Endothelial cell of umbilical vein (primary cell): Measurements from ENCODE around the gene CHMP4A. TPM values are rescaled to one million over a fixed set of nuclear protein-coding genes. Genes with fewer than 3 reads are reported as not detected.

Experiments
- BruUV-seq: library from RNA; stranded (reverse); fragments of 400-500 nt; replicated peaks from 2 replicates; lab custom pipeline; 2021; lab: Mats Ljungman, UMichigan
- CTCF ChIA-PET: fragments of 300-600, 350-600 bp; sonication (Branson Sonifier 250); formaldehyde crosslinking; loops from one replicate; lab custom pipeline; 2021; ENCODE audit warnings: antibody characterized with exemption, inconsistent platforms; lab: Charles Lee
- POLR2A ChIA-PET: fragments of 300-600, 350-600 bp; sonication (Branson Sonifier 250); formaldehyde crosslinking; loops from one replicate; lab custom pipeline; 2021; ENCODE audit warnings: antibody characterized with exemption, inconsistent platforms; lab: Charles Lee
- DNase-seq: peaks from one replicate; pipeline ENCODE4 v3.0.0-alpha.2; 2011; ENCODE audit warnings: low read depth, low spot score
- FAIRE-seq: peaks from 2 replicates; lab custom pipeline; 2011; peaks lifted over from hg19 to GRCh38; lab: Jason Lieb, UNC
- H2AFZ ChIP-seq: 2 replicates; pipeline ENCODE4 v1.6.0; 2012; ENCODE audit warnings: low read depth, low read length, control low read depth, inconsistent platforms
- H3K27ac ChIP-seq: 2 replicates; pipeline ENCODE4 v1.5.1; 2011; ENCODE audit warnings: low read depth, mild to moderate bottlenecking, control low read depth, low read length, moderate library complexity; ENCODE audit not compliant: insufficient read depth
- H3K27me3 ChIP-seq, 2 experiments: 2 replicates each; pipeline versions ENCODE4 v1.6.0 to v1.6.1; 2011; ENCODE audit warnings: low read length in 2 of 2, mixed read lengths in 1 of 2; ENCODE audit not compliant: control insufficient read depth in 2 of 2, insufficient read depth in 2 of 2
- H3K36me3 ChIP-seq, 2 experiments: 2 replicates in 1 of 2; 3 replicates in 1 of 2; pipeline ENCODE4 v1.5.1; 2011; ENCODE audit warnings: low read length in 2 of 2, mild to moderate bottlenecking in 1 of 2, moderate library complexity in 1 of 2; ENCODE audit not compliant: control insufficient read depth in 2 of 2, insufficient read depth in 2 of 2; ENCODE audit errors: extremely low read depth in 1 of 2
- H3K4me1 ChIP-seq: 3 replicates; pipeline ENCODE4 v1.5.1; 2011; ENCODE audit warnings: mild to moderate bottlenecking, low read length; ENCODE audit not compliant: control insufficient read depth, insufficient read depth; ENCODE audit errors: extremely low read depth
- H3K4me2 ChIP-seq: 2 replicates; pipeline ENCODE4 v1.6.1; 2011; ENCODE audit warnings: low read length, control low read depth, mixed read lengths; ENCODE audit not compliant: insufficient read depth
- H3K4me3 ChIP-seq, 3 experiments: fragments of 200-600 bp in 1 of 3; sonication (generic), shearing (Covaris generic) in 1 of 3; replicated peaks in 1 of 3; 2 replicates each; pipeline ENCODE4 v1.5.1; 2011 to 2016; ENCODE audit warnings: control low read depth in 3 of 3, low read length in 3 of 3, mild to moderate bottlenecking in 2 of 3, inconsistent platforms in 1 of 3, low read depth in 1 of 3, moderate library complexity in 1 of 3; ENCODE audit not compliant: insufficient read depth in 1 of 3
- H3K79me2 ChIP-seq: 2 replicates; pipeline ENCODE4 v1.6.0; 2012; ENCODE audit warnings: low read length, inconsistent platforms; ENCODE audit not compliant: control insufficient read depth, insufficient read depth
- H3K9ac ChIP-seq: replicated peaks from 2 replicates; pipeline ENCODE3; 2011; ENCODE audit warnings: low read length, control low read depth; ENCODE audit not compliant: insufficient read depth; ENCODE audit errors: extremely low read depth
- H3K9me1 ChIP-seq: replicated peaks from 3 replicates; pipeline ENCODE4 v1.6.0; 2011; ENCODE audit warnings: mild to moderate bottlenecking, low read length; ENCODE audit not compliant: control insufficient read depth, insufficient read depth; ENCODE audit errors: extremely low read depth
- H3K9me3 ChIP-seq: replicated peaks from 2 replicates; pipeline ENCODE4 v1.5.1; 2012; ENCODE audit warnings: low read length, inconsistent platforms; ENCODE audit not compliant: control insufficient read depth, insufficient read depth
- H4K20me1 ChIP-seq: replicated peaks from 2 replicates; pipeline ENCODE3; 2011; ENCODE audit warnings: mild to moderate bottlenecking, low read length; ENCODE audit not compliant: control insufficient read depth, insufficient read depth; ENCODE audit errors: extremely low read depth
- EZH2 ChIP-seq: IDR thresholded peaks from 2 replicates; pipeline ENCODE4 v1.6.1; 2012; ENCODE audit warnings: borderline replicate concordance, low read depth, mild to moderate bottlenecking, moderate library complexity, low read length, inconsistent platforms; ENCODE audit not compliant: severe bottlenecking
- FOS ChIP-seq: IDR thresholded peaks from 2 replicates; pipeline ENCODE4 v1.6.1; 2011; ENCODE audit warnings: mild to moderate bottlenecking, low read length, moderate library complexity, borderline replicate concordance; ENCODE audit not compliant: insufficient read depth
- GATA2 ChIP-seq: IDR thresholded peaks from 2 replicates; pipeline ENCODE4 v1.7.0; 2011; ENCODE audit warnings: low read depth, mild to moderate bottlenecking, moderate library complexity, mixed read lengths, low read length; ENCODE audit not compliant: insufficient read length, insufficient read depth
- JUN ChIP-seq: IDR thresholded peaks from 2 replicates; pipeline ENCODE4 v1.6.1; 2011; ENCODE audit warnings: borderline replicate concordance, low read depth; ENCODE audit not compliant: insufficient read length, insufficient read depth
- MAX ChIP-seq: IDR thresholded peaks from 2 replicates; pipeline ENCODE4 v1.6.1; 2011; ENCODE audit not compliant: insufficient read depth, insufficient read length
- MYC ChIP-seq: IDR thresholded peaks from one replicate; pipeline ENCODE4 v1.6.1; 2011; ENCODE audit warnings: mild to moderate bottlenecking, low read depth, low read length
- POLR2A ChIP-seq: IDR thresholded peaks from 2 replicates; pipeline ENCODE4 v1.6.1; 2012; ENCODE audit warnings: low read depth, mild to moderate bottlenecking, control low read depth, low read length
- POLR2AphosphoS5 ChIP-seq: IDR thresholded peaks from 2 replicates; pipeline ENCODE4 v1.6.1; 2012; ENCODE audit warnings: low read depth, mild to moderate bottlenecking, control low read depth, low read length, moderate library complexity; ENCODE audit not compliant: insufficient read depth
- dilution Hi-C: fragments of 300-500 bp; cut with MboI; formaldehyde crosslinking; loops from one replicate; pipeline ENCODE4 v1.15.0; 2019; ENCODE audit warnings: low sequenced_read_pairs; ENCODE audit not compliant: extremely low pct_ligation_motif_present
- intact Hi-C: fragments of 100-400 bp; cut with micrococcal nuclease; formaldehyde crosslinking; loops from one replicate; pipeline ENCODE4 v1.10.0; 2022
- polyA plus RNA-seq, 4 experiments: library from polyadenylated mRNA; depleted of rRNA in 3 of 4; stranded (reverse) in 3 of 4; unstranded in 1 of 4; fragments of >200 nt; gene quantifications; 2 replicates each; pipeline versions ENCODE4 v1.2.1 to v1.2.3, GENCODE V29; 2011 to 2012; ENCODE audit warnings: missing spikeins in 1 of 4
- total RNA-seq: library from RNA; stranded (reverse); gene quantifications from 2 replicates; pipeline ENCODE4 v1.2.3, GENCODE V29; 2021
- TF ChIP-seq, protein P1 (sequence below), 2 donors: IDR thresholded peaks; 1 replicate in 1 of 2; 2 replicates in 1 of 2; pipeline ENCODE4 v1.5.1; 2011; ENCODE audit warnings: low read length in 2 of 2, mild to moderate bottlenecking in 2 of 2, moderate library complexity in 2 of 2, control low read depth in 1 of 2, inconsistent platforms in 1 of 2, low read depth in 1 of 2; ENCODE audit not compliant: insufficient read depth in 1 of 2; ENCODE audit errors: extremely low read depth in 1 of 2

The CHMP4A gene
- total and polyA plus RNA-seq, 2 donors (not counting 3 experiments of a cell fraction or from before 2014, with no cell fraction given): 40.9 to 46.4 TPM

DNA sequence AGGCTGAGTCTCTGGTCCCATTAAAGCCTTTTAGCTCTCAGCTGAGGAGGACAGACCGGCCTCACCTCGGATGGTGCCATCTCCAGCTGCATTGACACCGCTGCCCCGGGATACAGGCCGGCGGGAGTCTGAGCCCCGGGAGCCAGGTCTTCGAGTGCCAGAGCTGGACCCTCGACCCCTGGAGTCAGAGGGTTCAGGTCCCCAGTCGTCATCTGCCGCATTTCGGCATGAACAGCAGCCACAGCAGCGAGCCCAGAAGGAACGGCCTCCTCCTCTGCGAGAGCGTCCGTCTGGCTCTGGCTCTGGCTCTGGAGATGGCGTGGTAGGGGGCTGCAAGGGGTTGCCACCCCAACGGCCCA lies 48.7 kb upstream of the CHMP4A start:
- no peak overlapping the region for H3K4me3 ChIP-seq
- ChIA-PET POLR2A (no interaction called here), CTCF (interaction anchor here (1.2 to 1.3 kb wide), 2 partner anchors 9 to 10 kb away, joined by 3 to 5 read pairs; partner anchors contain the start of gene RABGGTA)
- H4K20me1 ChIP-seq: no peaks in the 10 kb centered on the region
- no TSS peak for BruUV-seq
- H3K9me1 ChIP-seq: no peaks in the 10 kb centered on the region
- no peaks in the 10 kb centered on the region for H3K79me2 ChIP-seq
- H3K27me3 ChIP-seq: no peaks in the 10 kb centered on the region
- no peaks in the 10 kb centered on the region for H3K9me3 ChIP-seq
- no peak overlapping the region for H2AFZ ChIP-seq
- DNase-seq (no peak), FAIRE-seq (no peak)
- H3K4me2 ChIP-seq: no peak overlapping the region
- TF ChIP-seq POLR2A (no peak), MAX (no peak), POLR2AphosphoS5 (no peak), EZH2 (no peak), FOS (no peak), JUN (no peak), MYC (no peak), GATA2 (no peak)
- TF ChIP-seq, protein P1, sequence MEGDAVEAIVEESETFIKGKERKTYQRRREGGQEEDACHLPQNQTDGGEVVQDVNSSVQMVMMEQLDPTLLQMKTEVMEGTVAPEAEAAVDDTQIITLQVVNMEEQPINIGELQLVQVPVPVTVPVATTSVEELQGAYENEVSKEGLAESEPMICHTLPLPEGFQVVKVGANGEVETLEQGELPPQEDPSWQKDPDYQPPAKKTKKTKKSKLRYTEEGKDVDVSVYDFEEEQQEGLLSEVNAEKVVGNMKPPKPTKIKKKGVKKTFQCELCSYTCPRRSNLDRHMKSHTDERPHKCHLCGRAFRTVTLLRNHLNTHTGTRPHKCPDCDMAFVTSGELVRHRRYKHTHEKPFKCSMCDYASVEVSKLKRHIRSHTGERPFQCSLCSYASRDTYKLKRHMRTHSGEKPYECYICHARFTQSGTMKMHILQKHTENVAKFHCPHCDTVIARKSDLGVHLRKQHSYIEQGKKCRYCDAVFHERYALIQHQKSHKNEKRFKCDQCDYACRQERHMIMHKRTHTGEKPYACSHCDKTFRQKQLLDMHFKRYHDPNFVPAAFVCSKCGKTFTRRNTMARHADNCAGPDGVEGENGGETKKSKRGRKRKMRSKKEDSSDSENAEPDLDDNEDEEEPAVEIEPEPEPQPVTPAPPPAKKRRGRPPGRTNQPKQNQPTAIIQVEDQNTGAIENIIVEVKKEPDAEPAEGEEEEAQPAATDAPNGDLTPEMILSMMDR (IDR thresholded peaks at IDR 0.05; ENCODE audit: extremely low read depth in 1 of 2, insufficient read depth in 1 of 2, low read depth in 1 of 2, low read length in 2 of 2): no peak
- dilution Hi-C loops (no loop called here), intact Hi-C loops (no loop called here)
- H3K4me1 ChIP-seq: no peaks in the 10 kb centered on the region
- no peak overlapping the region for H3K9ac ChIP-seq
- H3K27ac ChIP-seq: no peak overlapping the region
- peaks cover 0 to 7% of the 10 kb centered on the region in 2 experiments for H3K36me3 ChIP-seq
